SKM-1 treated with dmso at 0.1 percent for 144 hours (cell line): Measurements from ENCODE around the gene BAAT.
"Not testable (repeated sequence)": the region's sequence is repeated elsewhere in the genome, so short reads cannot be mapped to it uniquely, and the experiment has no call there.

Experiments
- DNase-seq: peaks from one replicate; lab custom pipeline; 2025; ENCODE audit not compliant: unreplicated experiment; lab: John Stamatoyannopoulos, UW

Gene BAAT

GRCh38 chr9:101384873-101385536, at the start of gene BAAT:
Gene BAAT, minus strand, starts transcription at chr9:101385006. Its CDS starts 13,602 bp downstream, at chr9:101371404.
- DNase-seq = not testable (repeated sequence)

DNA sequence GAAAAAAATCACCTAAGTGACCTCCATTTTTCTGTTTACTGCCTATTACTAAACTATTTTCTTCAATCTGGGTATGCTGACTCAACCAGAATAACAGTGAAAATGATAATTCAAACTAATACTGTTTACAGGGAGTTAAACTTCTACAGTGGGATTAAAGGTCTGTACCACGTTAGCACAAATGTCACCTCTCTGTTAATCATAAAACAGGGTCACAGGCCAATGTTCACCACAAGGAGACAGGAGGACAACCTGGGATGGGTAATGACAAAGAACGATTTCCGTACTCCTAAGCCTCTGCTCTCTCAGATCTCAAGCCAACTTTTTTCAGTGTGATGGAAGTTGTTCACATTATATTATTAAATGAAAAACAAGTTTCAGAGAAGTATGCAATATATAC, 48.4 kb upstream of the BAAT start:
- DNase-seq = no peak

- DNase-seq = no peak
Measured at GRCh38 chr9:101432740-101433139, 47.9 kb upstream of the BAAT start.

DNA sequence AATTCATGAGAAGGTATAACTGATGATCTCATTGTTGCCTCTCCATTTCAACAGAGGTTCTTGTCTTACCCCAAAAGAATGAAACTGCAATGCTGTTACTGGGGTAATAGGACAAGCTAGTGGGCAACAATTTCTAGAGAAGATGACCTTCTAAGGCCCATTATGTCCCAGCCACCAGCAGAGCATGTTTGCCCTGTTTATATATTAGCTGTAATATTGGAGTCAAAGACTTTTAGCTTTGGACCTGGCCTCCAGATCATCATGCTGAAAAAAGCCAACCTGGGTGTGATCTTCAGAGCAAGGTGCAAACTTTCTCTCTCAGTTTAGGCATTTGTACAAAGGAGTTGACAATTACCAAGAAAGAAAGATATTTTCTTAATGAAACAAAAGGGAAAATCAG, 47.4 kb upstream of the BAAT start:
- DNase-seq = no peak

DNA sequence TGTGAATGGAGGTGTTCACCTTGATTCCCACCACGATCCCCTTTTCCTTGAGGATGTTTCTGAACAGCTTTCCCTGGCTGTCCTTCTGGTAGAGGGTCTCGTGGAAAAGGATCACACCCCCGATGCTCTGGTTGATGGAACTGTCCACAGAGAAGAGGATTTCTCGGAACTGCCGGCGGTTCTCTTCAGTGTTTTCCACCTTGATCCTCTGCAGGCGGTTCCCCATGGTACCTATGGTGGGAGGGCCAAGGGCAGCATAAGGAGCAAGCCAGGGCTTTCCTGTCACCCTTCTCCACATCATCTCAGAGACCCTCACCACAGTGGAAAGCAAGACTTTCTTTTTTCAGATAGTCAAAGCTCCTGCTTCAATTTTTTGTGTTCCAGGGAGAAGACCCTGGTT, 44.9 kb upstream of the BAAT start:
- no peak for DNase-seq

DNA sequence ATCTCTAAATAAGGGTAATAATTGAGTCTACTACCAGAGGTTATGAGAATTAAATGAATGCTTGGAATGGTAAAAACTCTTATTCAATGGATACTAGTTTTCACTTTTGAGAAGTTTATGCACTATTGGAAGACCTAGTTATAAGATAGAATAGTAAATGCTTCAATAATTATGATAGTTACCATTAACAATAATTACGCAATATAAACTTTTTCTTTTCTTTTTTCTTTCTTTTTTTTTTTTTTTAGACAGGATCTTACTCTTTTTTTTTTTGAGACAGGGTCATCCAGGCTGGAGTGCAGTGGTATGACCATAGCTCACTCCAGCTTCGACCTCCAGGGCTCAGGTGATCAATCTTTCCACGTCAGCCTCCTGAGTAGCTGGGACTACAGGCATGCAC, 44.1 kb upstream of the BAAT start:
- no peak for DNase-seq

DNA sequence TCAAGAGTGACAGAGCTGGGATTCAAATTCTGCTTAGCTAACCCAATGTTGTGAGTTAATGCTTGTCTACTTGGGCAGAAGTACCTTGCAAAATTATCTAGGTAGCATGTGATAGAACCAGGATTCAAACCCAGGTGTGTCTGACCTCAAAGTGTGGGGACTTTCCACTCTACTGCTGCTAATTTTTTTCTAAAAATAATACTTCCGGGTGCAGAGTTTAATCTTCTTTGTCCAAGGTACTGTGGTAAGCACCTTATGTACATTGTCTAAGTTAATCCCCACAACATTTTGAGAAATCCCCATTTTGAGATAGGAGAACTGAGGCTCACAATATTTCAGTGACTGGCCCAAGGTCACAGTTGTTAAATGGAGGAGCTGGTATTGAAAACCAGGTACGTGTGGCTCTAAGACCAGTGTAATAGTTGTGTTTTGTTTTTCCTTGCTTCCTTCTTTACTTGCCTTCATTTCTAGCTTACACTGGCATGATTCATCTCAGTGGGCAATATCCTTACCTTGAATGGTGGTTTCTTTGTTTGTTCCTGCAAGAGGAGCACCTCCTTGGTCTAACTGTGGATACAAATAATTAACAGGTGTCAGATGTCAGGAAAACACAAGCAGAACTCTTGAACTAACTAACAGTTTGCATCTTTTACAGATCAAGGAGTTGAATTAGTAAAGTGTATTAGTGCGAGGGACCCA, 43.3 kb upstream of the BAAT start:
- no peak for DNase-seq

DNA sequence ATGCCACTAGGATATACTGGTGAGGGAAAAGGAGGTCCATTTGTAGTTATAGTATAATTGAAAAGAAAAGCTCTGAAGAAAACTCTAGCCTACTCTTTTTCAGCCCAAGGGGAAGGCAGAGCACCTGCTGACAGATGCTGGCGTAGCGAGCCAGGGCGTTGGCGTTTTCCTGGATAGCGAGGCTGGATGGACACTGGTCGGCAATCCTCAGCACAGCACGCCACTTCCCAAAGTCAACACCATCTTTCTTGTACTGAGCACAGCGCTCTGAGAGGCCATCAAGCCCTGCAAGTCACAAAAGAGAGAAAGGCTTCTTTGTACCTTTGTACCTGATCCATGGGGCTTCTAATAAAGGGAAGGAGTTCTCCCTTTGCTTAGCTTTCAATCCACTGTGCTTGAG, 42.6 kb upstream of the BAAT start:
- no peak for DNase-seq

DNA sequence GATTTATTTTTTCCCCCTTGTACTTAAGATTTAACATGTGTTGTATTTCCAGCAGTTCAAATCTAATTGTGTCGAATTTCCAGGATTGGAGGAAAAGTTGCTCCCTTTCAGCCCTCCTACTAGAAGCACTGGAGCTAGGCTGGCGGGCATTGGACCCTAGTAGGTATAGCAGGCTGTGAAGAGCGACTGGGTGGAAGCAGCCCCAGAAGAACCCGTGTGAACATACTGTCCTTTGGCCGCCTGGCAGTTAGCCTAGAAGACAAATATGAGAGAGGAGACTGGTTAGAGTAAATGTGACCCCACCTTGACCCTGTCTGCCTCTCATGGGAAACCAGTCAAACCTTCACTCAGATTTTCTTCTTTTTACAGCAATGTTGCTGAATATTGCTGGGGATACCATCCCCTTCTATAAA, 36.9 kb upstream of the BAAT start:
- no peak for DNase-seq

- DNase-seq = no peak
Measured at GRCh38 chr9:101419863-101420262, 35.1 kb upstream of the BAAT start.

- DNase-seq = no peak
Measured at GRCh38 chr9:101418518-101419430, 34.0 kb upstream of the BAAT start.

- DNase-seq = no peak
Measured at GRCh38 chr9:101417977-101418376, 33.2 kb upstream of the BAAT start.

DNA sequence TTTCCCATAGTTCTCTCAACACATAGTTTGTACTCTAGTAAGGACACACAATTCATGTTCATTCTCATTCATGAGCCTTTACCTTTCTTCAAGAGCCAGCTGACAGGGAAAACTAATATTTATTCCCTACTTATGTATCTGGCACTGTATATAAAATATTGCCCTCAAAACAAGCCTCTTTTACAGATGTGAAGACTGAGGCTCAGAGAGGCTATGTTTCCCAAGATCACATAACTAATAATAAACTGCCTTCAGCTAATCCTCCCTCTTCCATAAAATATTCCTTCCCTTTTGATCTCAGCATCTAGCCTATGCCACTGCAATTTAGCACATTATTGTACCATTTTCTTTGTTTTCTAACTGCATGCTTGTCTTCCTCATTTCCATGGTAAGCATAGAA, 32.6 kb upstream of the BAAT start:
- DNase-seq = no peak

- no peak for DNase-seq
Measured at GRCh38 chr9:101415578-101415977, 30.8 kb upstream of the BAAT start.

GRCh38 chr9:101414839-101415238, 30.0 kb upstream of the BAAT start:
- no peak for DNase-seq

DNA sequence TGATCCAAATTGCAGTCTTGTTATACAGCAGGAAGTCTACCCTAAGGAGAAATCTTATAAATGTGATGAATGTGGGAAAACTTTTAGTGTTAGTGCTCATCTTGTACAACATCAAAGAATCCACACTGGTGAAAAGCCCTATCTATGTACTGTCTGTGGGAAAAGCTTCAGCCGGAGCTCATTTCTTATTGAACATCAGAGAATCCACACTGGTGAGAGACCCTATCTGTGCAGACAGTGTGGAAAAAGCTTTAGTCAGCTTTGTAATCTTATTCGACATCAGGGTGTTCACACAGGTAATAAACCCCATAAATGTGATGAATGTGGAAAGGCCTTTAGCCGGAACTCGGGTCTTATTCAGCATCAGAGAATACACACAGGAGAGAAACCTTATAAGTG, 24.3 kb upstream of the BAAT start:
- DNase-seq = no peak

GRCh38 chr9:101408374-101409078, 23.7 kb upstream of the BAAT start:
- DNase-seq = no peak

DNA sequence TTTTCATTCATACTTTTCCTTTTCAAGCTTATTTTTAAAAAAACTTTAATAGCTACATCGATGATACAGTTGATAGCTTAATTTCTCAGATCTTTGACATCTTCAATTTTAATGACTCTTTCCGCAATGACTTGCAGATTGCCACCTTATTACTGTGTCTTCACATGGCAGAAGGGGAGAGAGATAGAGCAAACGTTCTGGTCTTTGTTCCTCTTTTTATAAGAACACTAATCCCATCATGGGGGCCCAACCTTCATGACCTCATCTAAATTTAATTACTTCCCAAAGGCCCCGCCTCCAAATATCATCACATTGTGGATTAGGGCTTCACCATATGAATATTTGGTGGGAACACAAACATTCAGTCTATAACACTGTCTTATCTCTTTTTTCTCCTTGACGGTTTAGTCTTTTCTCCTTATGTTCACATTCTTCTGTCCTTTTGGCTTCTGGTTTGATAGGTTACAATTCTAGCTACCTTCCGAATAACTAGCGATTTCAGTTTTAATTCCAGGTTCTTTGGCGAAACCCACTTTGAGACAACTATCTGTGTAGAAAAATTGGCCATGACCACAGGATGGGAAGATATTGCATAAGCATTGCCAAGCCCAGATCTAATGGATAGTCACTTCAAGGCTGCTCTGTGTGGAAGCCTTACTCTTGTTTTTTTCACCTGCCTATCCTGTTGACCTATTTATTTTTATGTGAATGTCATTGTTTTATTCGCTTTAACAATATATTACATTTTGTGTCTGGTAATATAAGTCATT, 18.9 kb upstream of the BAAT start:
- DNase-seq = no peak

GRCh38 chr9:101400120-101400519, 15.3 kb upstream of the BAAT start:
- DNase-seq = no peak

DNA sequence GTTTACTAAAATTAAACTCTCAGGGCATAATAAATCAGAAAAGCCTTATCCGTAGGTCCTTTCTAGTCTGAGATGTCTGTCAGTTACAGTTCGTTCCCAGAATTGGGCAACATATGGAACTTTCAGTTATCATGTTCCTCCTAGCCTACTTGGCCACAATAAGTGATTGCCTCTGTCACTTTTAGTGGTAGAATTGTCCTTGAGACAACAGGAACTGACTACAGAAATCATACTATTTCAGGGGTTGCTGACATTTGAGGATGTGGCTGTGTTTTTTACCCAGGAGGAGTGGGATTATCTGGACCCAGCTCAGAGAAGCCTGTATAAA, 14.8 kb upstream of the BAAT start:
- no peak for DNase-seq
